Globus pallidus (tissue), 1 donor: ENCODE results near the gene MPND.
"Not testable (repeated sequence)": the region's sequence is repeated elsewhere in the genome, so short reads cannot be mapped to it uniquely, and the experiment has no call there.

Experiments
- DNase-seq: peaks from one replicate; pipeline ENCODE4 v3.0.0-alpha.2; 2015; ENCODE audit warnings: low spot score

Gene MPND

GRCh38 chr19:4319067-4319718 lies 24.2 kb upstream of the MPND start:
- DNase-seq = no peak

GRCh38 chr19:4320419-4320818 lies 22.9 kb upstream of the MPND start:
- no peak for DNase-seq

- no peak for DNase-seq
These were observed 20.3 kb upstream of the MPND start for GRCh38 chr19:4322942-4323665.

GRCh38 chr19:4323692-4324091 lies 19.7 kb upstream of the MPND start:
- DNase-seq = no peak

- no peak for DNase-seq
These were observed 19.1 kb upstream of the MPND start for GRCh38 chr19:4324228-4324627.

- DNase-seq = no peak
These were observed 17.0 kb upstream of the MPND start for GRCh38 chr19:4326215-4326836.

GRCh38 chr19:4326837-4327251 lies 16.5 kb upstream of the MPND start:
- no peak for DNase-seq

GRCh38 chr19:4327252-4327876 lies 16.0 kb upstream of the MPND start:
- DNase-seq = peak; percentile 12

- no peak for DNase-seq
These were observed 15.5 kb upstream of the MPND start for GRCh38 chr19:4327877-4328242.

- DNase-seq = peak; percentile 85
These were observed 14.9 kb upstream of the MPND start for GRCh38 chr19:4328243-4328990.

GRCh38 chr19:4328991-4329681 lies 14.2 kb upstream of the MPND start:
- DNase-seq = not testable (repeated sequence)

- DNase-seq = no peak
These were observed 13.5 kb upstream of the MPND start for GRCh38 chr19:4329858-4330257.

GRCh38 chr19:4334929-4335570 lies 8.3 kb upstream of the MPND start:
- no peak for DNase-seq

- DNase-seq = no peak
These were observed 5.4 kb upstream of the MPND start for GRCh38 chr19:4337906-4338440.

- DNase-seq = no peak
These were observed 4.7 kb upstream of the MPND start, which contains the start of gene STAP2 for GRCh38 chr19:4338441-4339355. STAP2 (minus strand) TSS chr19:4338827; CDS start chr19:4338753, 74 bp downstream.

GRCh38 chr19:4342314-4342614 lies 1.1 kb upstream of the MPND start:
- no peak for DNase-seq

GRCh38 chr19:4342615-4343369 lies 570 bp upstream of the MPND start:
- DNase-seq = peak; percentile 100

- no peak for DNase-seq
These were observed 2.1 kb downstream of the MPND start for GRCh38 chr19:4345342-4346019.
